ENCODE measurements around the gene GPALPP1.
"Not testable (repeated sequence)": the region's sequence is repeated elsewhere in the genome, so short reads cannot be mapped to it uniquely, and the experiment has no call there.

GPALPP1 gene

GRCh38 chr13:44974056-44974793 is 15.1 kb upstream of the GPALPP1 start:
- peaks cover 5% of the 10 kb centered on the region for H3K36me3 Mint-ChIP-seq (ENCODE audit: low read depth)
- no peaks in the 10 kb centered on the region for H3K27me3 Mint-ChIP-seq (ENCODE audit: low read depth)
- no peaks in the 10 kb centered on the region for H3K4me1 Mint-ChIP-seq (ENCODE audit: low read depth)
- H3K27ac Mint-ChIP-seq = no peak overlapping the region
- no peak overlapping the region for H3K4me3 Mint-ChIP-seq
- H3K9me3 Mint-ChIP-seq = no peaks in the 10 kb centered on the region

- no peak overlapping the region for H3K4me3 Mint-ChIP-seq
- peaks cover 5% of the 10 kb centered on the region for H3K36me3 Mint-ChIP-seq (ENCODE audit: low read depth)
- no peaks in the 10 kb centered on the region for H3K9me3 Mint-ChIP-seq
- no peaks in the 10 kb centered on the region for H3K27me3 Mint-ChIP-seq (ENCODE audit: low read depth)
- no peak overlapping the region for H3K27ac Mint-ChIP-seq
- no peaks in the 10 kb centered on the region for H3K4me1 Mint-ChIP-seq (ENCODE audit: low read depth)
These were observed 13.1 kb upstream of the GPALPP1 start for GRCh38 chr13:44976196-44976595.

DNA sequence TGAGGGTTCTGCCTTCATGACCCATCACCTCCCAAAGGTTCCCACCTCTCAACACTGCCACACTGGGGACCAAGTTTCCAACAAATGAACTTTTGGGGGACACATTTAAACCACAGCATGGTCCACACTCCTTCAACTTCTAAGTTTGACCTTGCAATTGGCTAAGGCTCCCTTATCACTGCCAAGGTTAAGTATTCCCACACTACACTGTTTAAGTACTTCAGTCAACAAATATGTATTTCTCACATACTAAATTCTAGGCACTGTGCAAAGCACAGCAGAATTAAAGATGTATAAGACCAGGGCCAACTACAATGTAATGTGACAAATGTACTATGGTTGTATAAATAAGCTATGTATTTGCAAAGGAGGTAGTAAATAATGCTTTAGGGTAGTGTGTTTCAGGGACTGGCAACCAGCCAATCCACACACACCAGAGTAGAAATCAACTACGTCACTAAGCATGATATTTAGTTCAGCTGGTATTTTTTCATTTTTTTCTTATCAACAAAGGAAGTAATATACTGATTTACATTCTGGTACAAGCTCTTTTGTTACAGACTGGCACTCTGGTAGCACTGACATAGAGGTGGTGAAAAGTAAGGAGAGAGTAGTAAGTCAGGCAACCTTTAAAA is 12.3 kb upstream of the GPALPP1 start:
- H3K36me3 Mint-ChIP-seq (ENCODE audit: low read depth) = peaks cover 4% of the 10 kb centered on the region

DNA sequence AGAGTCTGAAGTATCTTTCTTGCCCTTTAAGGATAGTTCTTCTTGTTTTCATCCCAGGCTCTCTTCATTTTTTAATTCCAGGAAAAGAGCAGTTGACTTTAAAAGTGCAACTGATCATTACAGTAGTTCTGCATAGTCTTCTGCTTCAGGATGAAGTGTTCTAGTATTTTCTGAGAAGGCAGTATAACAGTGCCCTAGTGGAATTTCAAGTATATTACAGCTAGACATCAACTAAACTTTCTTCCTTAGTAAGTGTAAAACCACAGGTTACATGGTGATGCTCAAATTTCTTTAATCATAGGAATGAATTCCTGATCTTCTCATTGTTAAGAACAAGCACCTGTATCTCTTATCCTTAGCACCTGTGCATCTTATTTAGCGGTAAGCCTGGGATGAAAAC is 11.0 kb upstream of the GPALPP1 start:
- peaks cover 3% of the 10 kb centered on the region for H3K36me3 Mint-ChIP-seq (ENCODE audit: low read depth)
- no peak overlapping the region for H3K4me3 Mint-ChIP-seq
- no peaks in the 10 kb centered on the region for H3K4me1 Mint-ChIP-seq (ENCODE audit: low read depth)
- H3K9me3 Mint-ChIP-seq = no peaks in the 10 kb centered on the region
- no peaks in the 10 kb centered on the region for H3K27me3 Mint-ChIP-seq (ENCODE audit: low read depth)
- no peak overlapping the region for H3K27ac Mint-ChIP-seq

More for the DNA sequence above, 12.3 kb upstream of the GPALPP1 start:
- H3K4me3 Mint-ChIP-seq = no peak overlapping the region
- H3K27me3 Mint-ChIP-seq (ENCODE audit: low read depth) = no peaks in the 10 kb centered on the region
- no peak overlapping the region for H3K27ac Mint-ChIP-seq
- H3K4me1 Mint-ChIP-seq (ENCODE audit: low read depth) = no peaks in the 10 kb centered on the region
- H3K9me3 Mint-ChIP-seq = no peaks in the 10 kb centered on the region

DNA sequence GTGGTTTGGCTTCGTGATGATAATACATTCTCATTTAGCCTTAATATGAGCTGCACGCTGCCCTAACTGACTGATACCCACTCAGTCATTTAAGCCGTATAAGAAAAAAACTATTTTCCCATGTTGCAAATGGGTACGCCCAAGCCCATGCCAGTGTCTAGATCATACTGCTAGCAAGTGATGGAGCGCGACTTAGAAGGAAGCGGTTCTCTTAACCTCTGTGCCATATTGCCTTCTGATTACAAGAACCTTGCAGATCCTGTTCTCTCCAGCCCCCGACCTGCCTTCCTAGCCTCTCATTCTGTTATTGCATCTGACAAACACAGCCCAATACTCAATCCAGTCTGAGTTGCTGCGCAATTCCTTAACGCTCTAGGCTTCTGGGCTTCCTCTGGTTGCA is 603 bp downstream of the GPALPP1 start:
- Mint-ChIP-seq H3K27ac (peak overlapping the region; percentile 97), H3K4me1 (ENCODE audit: low read depth) (peaks cover 33% of the 10 kb centered on the region), H3K9me3 (no peaks in the 10 kb centered on the region), H3K27me3 (ENCODE audit: low read depth) (no peaks in the 10 kb centered on the region), H3K4me3 (peak overlapping the region; percentile 94), H3K36me3 (ENCODE audit: low read depth) (peaks cover 6% of the 10 kb centered on the region)

DNA sequence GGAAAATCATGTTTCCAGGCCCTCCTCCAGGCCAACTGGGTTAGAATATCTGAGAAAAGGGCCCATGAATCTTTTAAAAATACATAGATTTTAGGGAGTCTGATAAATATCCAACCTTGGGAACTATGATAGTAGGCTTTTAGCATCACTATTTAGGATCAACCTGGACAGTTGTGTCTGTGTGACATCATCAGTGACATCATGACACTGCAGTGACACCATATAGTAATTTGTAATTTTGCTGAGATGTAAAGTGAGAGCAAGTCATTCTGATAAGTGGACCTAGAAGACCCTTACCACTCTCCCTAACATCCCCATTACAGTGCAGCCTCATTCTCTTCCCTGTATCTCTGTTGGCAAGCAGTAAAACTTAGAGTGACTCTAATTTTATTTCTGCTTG is 14.1 kb downstream of the GPALPP1 start:
- Mint-ChIP-seq H3K4me1 (ENCODE audit: low read depth) (no peaks in the 10 kb centered on the region), H3K4me3 (no peak overlapping the region), H3K9me3 (peaks cover 5% of the 10 kb centered on the region), H3K36me3 (ENCODE audit: low read depth) (peaks cover 22% of the 10 kb centered on the region), H3K27me3 (ENCODE audit: low read depth) (no peaks in the 10 kb centered on the region), H3K27ac (no peak overlapping the region)

DNA sequence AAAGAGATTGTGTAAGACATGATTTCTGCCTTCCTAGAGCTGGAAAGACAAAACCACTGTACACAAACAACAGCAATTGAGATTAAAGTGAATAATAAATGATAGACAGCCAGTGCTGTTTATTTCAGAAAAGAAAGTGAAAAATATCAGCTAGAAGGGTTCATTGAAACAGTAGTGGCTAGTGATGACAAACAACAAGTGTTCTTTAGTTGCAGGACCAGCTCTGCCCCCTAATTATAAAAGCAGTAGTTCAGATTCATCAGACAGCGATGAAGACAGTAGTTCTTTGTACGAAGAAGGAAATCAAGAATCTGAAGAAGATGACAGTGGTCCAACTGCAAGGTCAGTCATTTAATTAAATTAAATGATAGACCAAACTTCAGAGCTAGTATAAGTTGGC is 14.8 kb downstream of the GPALPP1 start:
- H3K27me3 Mint-ChIP-seq (ENCODE audit: low read depth) = no peaks in the 10 kb centered on the region
- no peaks in the 10 kb centered on the region for H3K4me1 Mint-ChIP-seq (ENCODE audit: low read depth)
- no peak overlapping the region for H3K4me3 Mint-ChIP-seq
- peaks cover 5% of the 10 kb centered on the region for H3K9me3 Mint-ChIP-seq
- H3K27ac Mint-ChIP-seq = no peak overlapping the region
- peaks cover 22% of the 10 kb centered on the region for H3K36me3 Mint-ChIP-seq (ENCODE audit: low read depth)

- no peak overlapping the region for H3K4me3 Mint-ChIP-seq
- no peaks in the 10 kb centered on the region for H3K9me3 Mint-ChIP-seq
- H3K27me3 Mint-ChIP-seq (ENCODE audit: low read depth) = no peaks in the 10 kb centered on the region
- peaks cover 20% of the 10 kb centered on the region for H3K36me3 Mint-ChIP-seq (ENCODE audit: low read depth)
- no peak overlapping the region for H3K27ac Mint-ChIP-seq
- no peaks in the 10 kb centered on the region for H3K4me1 Mint-ChIP-seq (ENCODE audit: low read depth)
These were observed 17.9 kb downstream of the GPALPP1 start for GRCh38 chr13:45007225-45007624.

GRCh38 chr13:45007823-45008222 is 18.5 kb downstream of the GPALPP1 start:
- no peak overlapping the region for H3K4me3 Mint-ChIP-seq
- no peaks in the 10 kb centered on the region for H3K9me3 Mint-ChIP-seq
- H3K27me3 Mint-ChIP-seq (ENCODE audit: low read depth) = no peaks in the 10 kb centered on the region
- peaks cover 16% of the 10 kb centered on the region for H3K36me3 Mint-ChIP-seq (ENCODE audit: low read depth)
- H3K4me1 Mint-ChIP-seq (ENCODE audit: low read depth) = no peaks in the 10 kb centered on the region
- no peak overlapping the region for H3K27ac Mint-ChIP-seq

DNA sequence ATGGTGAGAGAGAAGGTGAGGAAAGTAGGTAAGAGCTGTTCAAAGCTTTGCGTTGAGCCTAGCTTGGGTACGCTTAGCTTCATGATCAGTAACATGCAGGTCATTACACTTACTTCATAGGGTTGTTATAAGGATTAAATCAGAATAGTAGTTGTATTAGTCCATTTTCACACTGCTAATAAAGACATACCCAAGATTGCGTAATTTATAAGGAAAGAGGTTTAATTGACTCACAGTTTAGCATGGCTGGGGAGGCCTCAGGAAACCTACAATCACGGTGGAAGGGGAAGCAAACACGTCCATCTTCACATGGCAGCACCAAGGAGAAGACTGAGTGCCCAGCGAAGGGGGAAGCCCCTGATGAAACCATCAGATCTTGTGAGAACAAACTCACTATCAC is 21.9 kb downstream of the GPALPP1 start:
- H3K4me1 Mint-ChIP-seq (ENCODE audit: low read depth) = no peaks in the 10 kb centered on the region
- H3K27ac Mint-ChIP-seq = no peak overlapping the region
- no peaks in the 10 kb centered on the region for H3K27me3 Mint-ChIP-seq (ENCODE audit: low read depth)
- H3K4me3 Mint-ChIP-seq = no peak overlapping the region
- H3K36me3 Mint-ChIP-seq (ENCODE audit: low read depth) = peaks cover 21% of the 10 kb centered on the region
- no peaks in the 10 kb centered on the region for H3K9me3 Mint-ChIP-seq

DNA sequence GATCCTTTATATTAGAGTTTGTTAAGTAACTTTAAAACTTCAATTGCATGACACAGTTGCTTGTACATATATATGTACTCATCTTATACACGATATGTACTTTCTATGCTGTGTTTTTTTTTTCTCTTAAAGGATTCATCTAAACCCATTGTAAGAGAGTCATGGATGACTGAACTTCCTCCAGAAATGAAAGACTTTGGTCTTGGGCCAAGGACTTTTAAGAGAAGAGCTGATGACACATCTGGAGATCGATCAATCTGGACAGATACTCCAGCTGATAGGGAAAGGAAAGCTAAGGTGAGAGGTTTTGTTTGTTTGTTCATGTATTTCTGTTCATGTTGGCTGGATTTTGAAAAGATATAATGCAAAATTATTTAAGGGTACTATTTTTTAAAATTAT is 26.0 kb downstream of the GPALPP1 start:
- no peaks in the 10 kb centered on the region for H3K9me3 Mint-ChIP-seq
- no peak overlapping the region for H3K27ac Mint-ChIP-seq
- no peaks in the 10 kb centered on the region for H3K4me1 Mint-ChIP-seq (ENCODE audit: low read depth)
- peaks cover 18% of the 10 kb centered on the region for H3K36me3 Mint-ChIP-seq (ENCODE audit: low read depth)
- H3K27me3 Mint-ChIP-seq (ENCODE audit: low read depth) = no peaks in the 10 kb centered on the region
- H3K4me3 Mint-ChIP-seq = no peak overlapping the region

DNA sequence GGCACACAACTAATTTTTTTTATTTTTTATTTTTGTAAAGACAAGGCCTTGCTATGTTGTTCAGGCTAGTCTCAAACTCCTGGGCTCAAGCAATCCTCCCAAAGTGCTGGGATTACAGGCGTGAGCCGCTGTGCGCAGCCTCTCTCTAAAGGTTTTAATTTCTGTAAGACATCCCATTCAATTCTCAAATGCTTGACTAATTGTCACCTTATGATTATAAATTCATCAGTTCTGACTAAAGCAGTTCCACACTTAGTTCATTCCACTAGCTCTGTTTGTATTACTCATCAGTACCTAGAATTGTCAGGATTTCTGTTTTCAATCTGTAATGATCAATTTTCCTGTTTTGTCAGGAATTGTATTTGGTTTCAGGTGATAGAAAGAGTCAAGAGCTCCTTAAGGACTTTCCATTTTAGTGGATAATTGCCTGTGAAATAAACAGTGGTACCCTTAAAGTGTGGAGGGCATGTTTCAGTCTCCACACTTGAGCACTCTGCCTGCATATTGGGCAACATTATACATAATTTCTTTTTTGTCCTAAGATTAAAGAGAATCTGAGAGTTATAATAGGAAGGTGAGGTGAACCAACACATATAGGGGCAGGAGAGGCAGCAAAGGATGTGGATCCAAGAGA is 27.6 kb downstream of the GPALPP1 start:
- Mint-ChIP-seq H3K27ac (no peak overlapping the region), H3K9me3 (no peaks in the 10 kb centered on the region), H3K4me3 (no peak overlapping the region), H3K36me3 (ENCODE audit: low read depth) (peaks cover 17% of the 10 kb centered on the region), H3K4me1 (ENCODE audit: low read depth) (no peaks in the 10 kb centered on the region), H3K27me3 (ENCODE audit: low read depth) (no peaks in the 10 kb centered on the region)

- H3K9me3 Mint-ChIP-seq; H3K27ac Mint-ChIP-seq; H3K4me3 Mint-ChIP-seq; H3K27me3 Mint-ChIP-seq (ENCODE audit: low read depth); H3K4me1 Mint-ChIP-seq (ENCODE audit: low read depth): not testable (repeated sequence)
- peaks cover 23% of the 10 kb centered on the region for H3K36me3 Mint-ChIP-seq (ENCODE audit: low read depth)
These were observed 30.6 kb downstream of the GPALPP1 start for GRCh38 chr13:45019981-45020380.

GRCh38 chr13:45021250-45021649 is 31.9 kb downstream of the GPALPP1 start:
- H3K4me1 Mint-ChIP-seq (ENCODE audit: low read depth) = no peaks in the 10 kb centered on the region
- no peak overlapping the region for H3K4me3 Mint-ChIP-seq
- H3K27me3 Mint-ChIP-seq (ENCODE audit: low read depth) = no peaks in the 10 kb centered on the region
- H3K36me3 Mint-ChIP-seq (ENCODE audit: low read depth) = peaks cover 19% of the 10 kb centered on the region
- H3K9me3 Mint-ChIP-seq = no peaks in the 10 kb centered on the region
- H3K27ac Mint-ChIP-seq = no peak overlapping the region

DNA sequence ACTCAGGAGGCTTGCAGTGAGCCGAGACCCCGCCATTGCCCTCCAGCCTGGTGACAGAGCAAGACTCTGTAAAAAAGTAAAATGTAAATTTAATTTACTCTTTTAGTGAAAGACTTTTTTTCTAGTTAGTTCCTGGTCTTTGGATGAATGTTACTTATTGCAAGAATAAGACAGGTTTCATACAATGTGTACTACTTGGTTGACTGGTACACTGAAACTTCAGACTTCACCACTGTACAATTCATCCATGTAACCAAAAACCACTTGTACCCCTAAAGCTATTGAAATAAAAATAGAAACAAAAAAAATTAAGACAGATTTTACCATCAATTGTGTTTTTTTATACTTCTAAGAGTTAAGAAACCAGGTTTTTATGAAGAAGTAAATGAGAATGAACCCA is 35.5 kb downstream of the GPALPP1 start:
- Mint-ChIP-seq H3K36me3 (ENCODE audit: low read depth) (peaks cover 15% of the 10 kb centered on the region), H3K4me3 (no peak overlapping the region), H3K9me3 (no peaks in the 10 kb centered on the region), H3K27me3 (ENCODE audit: low read depth) (no peaks in the 10 kb centered on the region), H3K27ac (no peak overlapping the region), H3K4me1 (ENCODE audit: low read depth) (no peaks in the 10 kb centered on the region)

Measured in T-helper 1 cell treated with Interleukin-12 subunit alpha and Interleukin-12 subunit beta and Interleukin-4 antibody, amounts not matched to agents 30 μg/mL and 1 μg/mL, for 36 hours (primary cell).